SK-N-MC (cell line): ENCODE results near the gene C1QTNF1.

Experiments used
- EZH2 ChIP-seq: fragments of 200-600 bp; sonication (generic); IDR thresholded peaks from one replicate; pipeline ENCODE4 v1.6.1; 2017; ENCODE audit warnings: antibody characterized with exemption
- FOXP2 ChIP-seq: optimal IDR thresholded peaks from 2 replicates; pipeline ENCODE3; 2011; ENCODE audit warnings: mild to moderate bottlenecking, moderate library complexity; ENCODE audit not compliant: insufficient read depth; ENCODE audit errors: extremely low read length, control extremely low read depth
- POLR2AphosphoS5 ChIP-seq: IDR thresholded peaks from 2 replicates; pipeline ENCODE4 v1.6.1; 2012; ENCODE audit warnings: mild to moderate bottlenecking, low read depth, low read length, borderline replicate concordance

GRCh38 chr17:79006794-79007503 lies 17.0 kb upstream of the C1QTNF1 start:
- TF ChIP-seq EZH2 = no peak
- TF ChIP-seq POLR2AphosphoS5 = no peak
- no peak for TF ChIP-seq FOXP2
